Medulla oblongata (tissue), 1 donor: Measurements from ENCODE around the gene RBM34.
A peak's percentile ranks its signal among the peaks of the same experiment; 100 is the strongest.

Source experiments
- DNase-seq: peaks from one replicate; pipeline ENCODE4 v3.0.0-alpha.2; 2015; ENCODE audit errors: extremely low spot score

RBM34 gene

DNA sequence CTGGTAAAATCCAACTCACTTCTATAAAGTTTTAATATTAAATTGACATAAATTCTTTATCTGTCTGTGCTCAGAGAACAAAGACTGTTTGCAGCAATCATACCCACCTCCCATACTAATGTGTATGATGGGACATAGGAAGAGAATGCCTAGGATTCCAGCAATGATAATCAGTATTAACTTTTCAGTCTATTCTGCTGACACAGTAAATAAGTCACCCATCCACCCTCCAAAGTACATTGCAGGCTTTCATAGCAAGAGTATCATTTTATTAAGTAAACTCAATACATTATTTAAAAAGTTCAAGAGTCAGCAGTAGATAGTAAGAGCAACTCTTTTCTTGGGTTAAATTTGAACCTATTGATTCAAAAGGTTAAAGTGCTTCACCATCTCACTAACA, 8.8 kb downstream of the RBM34 start:
- DNase-seq = no peak

DNA sequence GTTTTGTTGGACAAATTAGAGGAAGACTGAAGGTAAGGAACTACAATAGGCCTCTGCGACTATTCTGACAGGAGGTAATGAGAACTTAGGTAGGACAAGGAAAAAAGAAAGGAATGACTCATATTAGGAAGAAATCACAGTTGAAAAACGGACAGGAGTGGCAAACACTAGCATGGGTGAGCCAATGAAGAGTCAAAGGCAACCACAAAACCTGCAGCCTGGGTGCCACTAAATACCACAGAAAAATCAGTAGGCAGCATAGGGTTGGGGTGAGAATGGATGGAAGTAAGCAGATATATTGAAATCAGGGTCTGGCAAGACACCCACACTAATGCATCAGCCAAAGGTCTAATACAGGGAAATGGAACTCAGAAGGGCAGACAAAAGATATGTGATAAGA, 10.0 kb downstream of the RBM34 start:
- no peak for DNase-seq

DNA sequence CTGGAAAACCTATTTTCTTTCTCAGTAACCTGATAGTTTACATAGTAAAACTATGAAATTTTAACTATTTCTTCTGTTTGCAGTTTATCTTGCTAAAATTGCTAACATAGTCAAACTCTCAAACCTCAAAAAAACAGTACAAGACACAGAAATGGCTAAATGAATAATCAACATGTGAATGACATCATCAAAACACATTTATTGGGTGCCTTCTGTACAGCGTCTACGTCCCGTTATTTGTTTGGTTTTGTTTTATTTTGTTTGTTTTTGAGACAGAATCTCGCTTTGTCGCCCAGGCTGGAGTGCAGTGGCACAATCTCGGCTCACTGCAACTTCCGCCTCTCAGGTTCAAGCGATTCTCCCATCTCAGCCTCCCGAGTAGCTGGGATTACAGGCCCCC, 11.2 kb downstream of the RBM34 start:
- DNase-seq = no peak

DNA sequence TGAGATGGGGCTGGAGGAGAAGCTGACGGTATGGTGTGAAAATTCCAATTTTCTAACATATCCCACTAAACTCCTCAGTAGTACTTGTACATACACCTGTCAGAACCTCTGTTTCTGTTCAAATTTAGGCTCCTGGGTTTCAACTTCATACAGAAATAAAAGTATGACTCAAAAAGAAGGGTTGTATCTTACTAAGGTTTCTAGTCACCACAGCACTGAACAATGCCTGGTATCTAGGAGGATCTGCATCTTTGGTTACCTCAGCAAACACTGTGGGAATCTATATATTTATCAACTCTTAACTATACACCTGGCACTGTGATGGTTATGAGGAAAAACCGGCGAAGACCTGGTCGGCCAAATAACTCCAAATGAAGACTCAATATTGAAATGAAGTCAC, 13.8 kb downstream of the RBM34 start:
- no peak for DNase-seq

DNA sequence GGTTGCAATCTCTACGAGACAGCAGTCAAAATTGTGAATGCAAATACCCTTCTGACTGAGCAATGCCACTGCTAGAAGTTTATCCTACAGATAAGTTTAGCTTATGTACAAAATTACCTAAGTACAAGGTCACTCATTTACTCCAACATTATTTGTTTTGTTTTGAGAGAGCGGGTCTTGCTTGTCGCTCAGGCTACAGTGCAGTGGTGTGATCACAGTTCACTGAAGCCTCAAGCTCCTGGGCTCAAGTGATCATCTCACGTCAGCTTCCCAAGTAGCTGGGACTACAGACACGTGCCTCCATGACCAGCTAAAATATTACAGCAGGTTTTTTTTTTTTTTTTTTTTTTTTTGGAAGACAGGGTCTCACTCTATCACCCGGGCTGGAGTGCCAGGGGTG, 15.4 kb downstream of the RBM34 start:
- DNase-seq = no peak

DNA sequence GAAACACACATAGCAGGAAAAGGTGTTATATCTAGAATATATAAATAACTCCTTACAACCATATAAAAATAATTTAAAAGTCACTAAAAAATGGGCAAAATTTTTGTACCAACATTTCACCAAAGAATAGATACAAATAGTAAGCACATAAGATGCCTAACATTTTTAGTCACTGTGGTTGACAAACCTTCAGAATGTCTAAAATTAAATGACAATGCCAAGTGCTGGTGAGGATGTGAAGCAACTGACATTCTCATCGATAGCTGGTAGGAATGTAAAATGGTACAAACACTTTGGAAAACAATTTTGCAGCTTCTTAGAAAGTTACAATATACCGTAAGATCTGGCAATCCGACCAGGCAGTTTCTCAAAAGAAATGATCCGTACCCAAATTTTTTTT, 18.1 kb downstream of the RBM34 start:
- no peak for DNase-seq

DNA sequence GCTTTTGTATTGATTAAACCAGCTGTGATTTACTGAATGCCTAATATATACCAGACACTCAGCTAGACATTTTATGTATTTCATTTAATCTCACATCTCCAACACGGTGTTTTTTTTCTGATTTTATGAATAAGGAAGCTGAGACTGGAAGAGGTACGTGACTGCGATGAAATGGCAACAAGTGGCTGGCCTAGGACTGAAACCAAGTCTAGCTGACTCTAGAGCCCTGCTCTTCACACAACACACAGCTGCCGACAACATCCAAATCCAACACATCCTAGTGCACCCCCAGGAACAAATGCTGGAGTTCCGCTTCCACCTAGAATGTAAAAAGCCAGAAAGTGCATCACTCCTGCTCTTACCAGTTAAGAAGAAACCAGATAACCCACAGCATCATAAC, 21.7 kb downstream of the RBM34 start:
- no peak for DNase-seq

DNA sequence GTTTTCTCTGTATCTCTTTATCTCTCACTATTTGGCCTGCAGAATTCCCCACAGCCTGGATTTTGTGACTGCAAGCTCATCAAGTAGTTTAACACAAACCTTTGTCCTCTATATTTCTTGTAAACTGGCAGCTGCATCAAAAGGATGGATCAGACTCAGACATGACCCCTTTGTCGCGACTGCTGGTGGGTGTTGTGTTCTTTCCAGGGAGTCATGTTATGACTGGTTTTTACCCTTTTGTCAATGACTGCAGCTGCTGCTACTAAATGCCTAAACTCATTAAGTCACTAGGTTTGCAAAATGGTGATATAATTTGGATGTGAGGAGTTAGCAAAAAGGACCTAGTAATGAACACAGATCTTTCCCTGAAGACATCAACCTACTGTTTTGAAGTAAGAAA, 22.2 kb downstream of the RBM34 start:
- no peak for DNase-seq

DNA sequence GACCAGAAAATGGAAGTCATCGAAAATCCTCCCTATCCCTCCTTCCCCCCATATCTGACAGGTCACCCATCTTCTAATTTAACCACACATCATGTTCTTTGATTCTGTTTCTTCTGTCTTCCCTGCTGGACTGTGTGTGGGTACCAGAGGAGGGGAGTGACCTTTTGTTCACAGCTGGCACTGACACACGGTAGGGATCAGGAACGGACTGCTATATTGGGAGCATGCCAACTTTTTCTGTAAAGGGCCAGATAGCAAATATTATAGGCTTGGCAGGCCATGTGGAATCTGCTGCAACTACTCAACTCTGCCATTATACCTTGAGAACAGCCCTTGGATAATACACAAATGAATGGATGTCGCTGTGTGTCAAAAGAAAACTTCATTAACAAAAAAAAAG, 24.9 kb downstream of the RBM34 start:
- DNase-seq = no peak

DNA sequence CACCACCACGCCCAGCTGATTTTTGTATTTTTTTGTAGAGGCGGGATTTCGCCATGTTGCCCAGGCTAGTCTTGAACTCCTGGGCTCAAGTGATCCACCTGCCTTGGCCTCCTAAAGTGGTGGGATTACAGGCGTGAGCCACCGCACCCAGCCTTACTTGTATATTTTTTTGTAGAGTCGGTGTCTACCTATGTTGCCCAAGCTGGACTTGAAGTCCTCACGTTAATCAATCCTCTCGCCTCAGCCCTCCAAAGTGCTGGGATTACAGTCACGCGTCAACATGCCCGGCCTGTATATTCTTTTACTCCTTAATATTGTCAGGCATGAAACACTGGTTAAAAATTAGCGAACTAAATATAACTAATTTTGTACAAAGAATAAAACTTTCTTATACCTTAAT, 26.9 kb downstream of the RBM34 start:
- DNase-seq = no peak

DNA sequence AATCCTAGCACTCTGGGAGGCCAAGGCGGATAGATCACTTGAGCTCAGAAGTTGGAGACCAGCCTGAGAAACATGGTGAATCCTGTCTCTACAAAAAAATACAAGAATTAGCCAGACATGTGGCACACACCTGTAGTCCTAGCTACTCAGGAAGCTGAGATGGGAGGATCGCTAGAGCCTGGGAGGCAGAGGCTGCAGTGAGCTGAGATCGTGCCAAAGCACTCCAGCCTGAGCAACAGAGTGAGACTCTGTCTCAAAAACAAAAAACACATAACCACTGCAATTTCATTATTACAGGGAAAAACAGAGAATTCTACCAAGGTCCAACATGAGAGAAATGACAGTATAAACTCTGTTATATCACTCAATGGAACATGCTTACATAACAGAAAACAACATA, 28.0 kb downstream of the RBM34 start:
- DNase-seq = no peak

DNA sequence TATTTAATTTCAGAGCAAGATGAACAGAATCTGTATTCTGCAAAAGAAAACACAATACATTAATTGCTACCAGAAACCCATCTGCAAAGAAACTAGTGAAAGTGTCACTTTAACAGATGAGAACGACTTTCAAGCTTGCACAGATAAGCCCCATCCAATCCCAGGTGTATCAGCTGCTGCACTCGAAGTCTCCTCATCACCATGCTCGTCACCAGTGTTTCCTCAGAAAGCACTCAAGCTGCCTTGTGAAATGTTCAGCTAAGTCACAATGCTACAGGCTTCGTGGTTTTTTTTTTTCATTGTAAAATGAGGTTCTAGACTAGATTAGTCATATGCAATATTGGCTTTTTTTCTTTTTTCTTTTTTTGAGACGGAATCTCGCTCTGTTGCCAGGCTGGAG, 29.1 kb downstream of the RBM34 start:
- no peak for DNase-seq

DNA sequence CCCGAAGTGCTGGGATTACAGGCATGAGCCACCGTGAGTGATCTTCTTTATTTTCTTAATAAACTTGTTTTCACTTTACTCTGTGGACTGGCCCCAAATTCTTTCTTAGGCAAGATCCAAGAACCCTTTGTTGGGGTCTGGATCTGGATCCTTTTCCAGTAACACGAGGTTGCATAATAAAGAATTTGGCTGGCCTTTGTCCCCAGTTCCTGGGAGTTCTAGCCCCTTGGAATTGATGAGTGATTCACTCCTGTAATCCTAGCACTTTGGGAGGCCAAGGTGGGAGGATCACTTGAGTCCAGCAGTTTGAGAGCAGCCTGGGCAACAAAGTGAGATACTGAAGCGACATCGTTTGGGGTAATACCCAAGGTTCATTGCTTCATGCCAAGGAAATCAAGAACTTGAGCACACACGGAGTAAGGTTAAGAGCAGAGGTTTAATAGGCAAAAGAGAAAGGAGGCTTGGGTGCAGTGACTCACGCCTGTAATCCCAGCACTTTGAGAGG, 30.2 kb downstream of the RBM34 start:
- DNase-seq = no peak

DNA sequence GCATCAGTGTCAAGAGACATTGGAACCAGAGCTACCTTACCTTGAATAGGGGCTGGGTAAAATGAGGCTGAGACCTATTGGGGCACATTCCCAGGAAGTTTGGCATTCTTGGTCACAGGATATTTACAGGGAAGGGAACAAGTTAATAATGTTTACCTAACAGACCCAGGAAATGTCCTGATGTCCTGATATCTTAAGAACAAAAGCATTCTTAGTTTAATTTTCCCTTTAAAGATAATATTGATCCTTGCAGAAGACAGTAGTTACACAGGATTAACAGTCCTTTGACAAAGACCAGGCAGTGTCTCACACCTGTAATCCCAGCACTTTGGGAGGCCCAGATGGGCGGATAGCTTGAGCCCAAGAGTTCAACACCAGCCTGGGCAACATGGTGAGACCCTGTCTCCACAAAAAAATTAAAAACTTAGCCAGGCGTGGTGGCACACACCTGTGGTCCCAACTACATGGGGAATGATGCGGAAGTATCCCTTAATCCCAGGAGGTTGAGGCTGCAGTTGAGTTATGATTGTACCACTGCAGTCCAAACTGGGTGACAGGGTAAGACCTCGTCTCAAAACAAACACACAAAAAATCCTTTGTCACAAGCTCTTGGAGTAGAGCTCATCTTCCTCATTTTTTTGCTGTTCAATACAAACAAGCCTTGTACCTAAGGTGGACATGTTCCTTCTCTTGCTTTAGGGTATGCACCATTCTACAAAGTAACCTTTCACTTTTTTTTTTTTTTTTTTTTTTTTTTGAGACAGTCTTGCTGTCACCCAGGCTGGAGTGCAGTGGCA, 31.1 kb downstream of the RBM34 start:
- no peak for DNase-seq

DNA sequence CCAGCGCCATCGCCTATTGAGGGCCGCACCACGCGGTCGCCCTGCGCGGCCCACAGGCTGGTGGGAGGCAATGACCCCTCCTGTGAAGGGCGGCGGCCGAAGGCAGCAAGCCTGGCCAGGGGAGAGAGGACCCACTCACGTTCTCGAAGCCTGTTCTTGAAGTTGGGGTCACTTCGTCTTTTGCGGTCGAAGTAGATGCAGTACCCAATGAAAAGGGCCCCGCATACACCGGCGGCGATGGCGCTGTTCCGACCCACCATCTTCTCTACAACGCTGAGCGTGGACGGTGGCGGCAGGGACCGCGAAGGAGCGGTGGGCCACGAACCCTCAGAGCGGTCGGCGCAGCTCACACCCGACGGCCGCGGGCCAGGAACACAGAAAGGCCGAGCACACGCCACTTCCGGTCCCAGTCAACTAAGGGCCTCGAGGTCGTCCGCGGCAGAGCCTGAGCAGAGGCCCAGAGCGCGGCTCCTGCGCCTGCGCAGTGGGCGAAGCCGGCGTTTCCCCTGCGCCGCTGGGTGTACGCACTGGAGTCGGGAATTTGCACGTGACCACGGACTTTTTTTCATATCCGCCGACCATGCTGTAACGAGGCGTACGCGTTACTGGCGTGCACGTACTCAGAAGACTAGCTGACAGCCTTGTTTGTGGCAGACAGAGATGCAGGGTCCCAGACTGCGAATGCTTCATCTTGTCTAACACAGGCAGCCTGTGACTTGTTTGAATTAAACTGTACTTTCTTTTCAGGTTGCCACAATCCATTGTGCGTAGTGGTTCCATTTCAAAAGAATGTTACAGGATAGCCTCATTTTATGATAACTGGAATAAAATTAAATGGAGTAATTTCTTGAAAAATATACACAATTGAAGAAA, 32.4 kb downstream of the RBM34 start, which contains the start of gene TOMM20:
Gene TOMM20 (minus strand): TSS at position 382 of the 873 bp plus-strand sequence. CDS start 122 bp downstream, at position 260.
- DNase-seq = peak; percentile 98

DNA sequence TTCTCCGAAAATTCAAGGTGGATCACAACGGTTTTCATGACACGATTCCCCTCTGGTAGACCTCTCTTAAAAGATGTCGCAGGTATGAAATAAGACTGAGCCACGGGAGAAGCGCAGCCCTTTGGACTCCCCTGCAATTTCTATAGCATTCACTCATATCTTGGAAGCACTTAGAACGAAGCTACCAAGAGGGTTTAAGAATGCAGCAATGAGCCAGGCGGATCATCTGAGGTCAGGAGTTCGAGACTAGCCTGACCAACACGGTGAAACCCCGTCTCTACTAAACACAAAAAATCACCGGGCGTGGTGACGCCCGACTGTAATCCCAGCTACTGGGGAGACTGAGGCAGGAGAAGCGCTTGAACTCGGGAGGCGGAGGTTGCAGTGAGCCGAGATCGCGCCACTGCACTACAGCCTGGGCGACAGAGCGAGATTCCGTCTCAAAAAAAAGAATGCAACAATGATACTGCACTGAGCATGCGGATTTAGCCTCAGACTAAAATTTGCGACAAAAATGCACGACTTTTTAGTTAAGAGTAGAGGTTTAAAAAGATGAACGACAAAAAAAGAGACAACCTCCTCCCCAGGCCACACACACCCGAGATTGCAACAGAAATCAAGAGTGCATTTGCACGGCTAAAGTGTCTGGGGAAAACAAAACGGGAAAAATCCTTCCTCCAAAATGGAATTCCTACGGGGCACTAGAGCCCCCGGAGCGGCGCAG, 33.2 kb downstream of the RBM34 start:
- no peak for DNase-seq

DNA sequence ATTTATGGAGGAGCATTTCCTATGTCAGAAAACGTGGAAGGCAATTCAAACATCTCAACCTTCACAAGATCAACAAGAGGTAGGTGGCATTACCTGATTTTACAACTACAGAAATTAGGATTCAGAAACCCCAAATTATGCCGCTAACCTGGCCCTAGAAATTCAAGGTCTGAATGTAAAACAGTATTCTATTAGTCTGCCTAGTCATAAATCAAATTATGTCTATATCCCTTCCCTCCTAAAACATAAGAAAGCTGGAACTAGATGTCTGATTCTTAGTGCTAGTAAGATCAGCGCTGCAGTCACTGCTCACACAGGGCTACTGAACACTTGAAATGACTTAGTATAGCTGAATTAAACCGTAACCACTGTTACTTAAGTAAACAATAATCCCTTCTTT, 33.8 kb downstream of the RBM34 start:
- DNase-seq = no peak

DNA sequence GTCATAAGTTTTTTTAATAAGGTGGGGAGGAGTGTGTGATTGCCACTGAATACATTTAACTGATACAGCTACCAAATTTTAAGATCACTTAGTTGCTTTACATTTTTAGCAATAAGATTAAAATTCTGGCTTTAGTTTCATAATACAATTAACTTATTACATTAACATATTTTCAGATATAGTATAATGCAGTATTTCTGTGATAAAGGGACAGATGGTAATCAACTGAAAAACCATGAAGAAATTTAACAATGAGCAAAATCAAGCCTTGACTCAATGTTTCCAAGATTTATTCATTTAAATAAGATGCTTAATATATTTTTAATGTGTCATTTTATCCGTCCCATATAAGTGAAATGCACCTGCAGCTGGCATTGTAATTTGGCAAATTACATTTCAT, 36.4 kb downstream of the RBM34 start:
- no peak for DNase-seq

DNA sequence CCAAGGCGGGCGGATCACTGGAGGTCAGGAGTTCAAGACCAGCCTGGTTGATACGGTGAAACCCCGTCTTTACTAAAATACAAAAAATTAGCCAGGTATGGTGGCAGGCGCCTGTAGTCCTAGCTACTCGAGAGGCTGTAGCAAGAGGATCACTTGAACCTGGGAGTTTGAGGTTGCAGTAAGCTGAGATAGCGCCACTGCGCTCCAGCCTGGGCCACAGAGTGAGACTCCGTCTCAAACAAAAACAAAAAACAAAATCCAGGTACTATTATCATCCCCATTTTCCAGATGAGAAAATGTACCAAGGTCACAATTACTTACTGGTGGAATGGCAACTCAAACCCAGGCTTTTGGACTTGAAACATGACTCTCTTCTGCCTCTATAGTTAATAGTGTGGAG, 36.9 kb downstream of the RBM34 start:
- no peak for DNase-seq

DNA sequence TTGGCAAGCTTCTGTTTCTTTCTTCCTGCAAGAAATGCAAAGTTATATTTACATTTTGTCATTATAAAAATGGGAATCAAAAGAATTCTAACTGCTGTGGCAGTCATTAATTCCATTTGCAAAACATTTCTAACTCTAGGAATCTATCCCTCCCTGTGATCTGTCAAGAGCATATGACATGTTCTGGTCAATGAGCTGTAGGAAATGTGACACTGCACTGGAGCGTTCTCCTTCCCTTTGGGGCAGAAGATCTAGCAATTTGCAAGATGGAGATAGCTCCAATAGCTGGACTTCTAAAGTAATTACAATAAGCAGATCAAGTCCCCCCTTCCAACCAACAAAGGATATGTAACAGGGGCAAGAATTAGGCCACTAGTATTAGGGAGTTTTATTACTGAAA, 38.7 kb downstream of the RBM34 start:
- no peak for DNase-seq

DNA sequence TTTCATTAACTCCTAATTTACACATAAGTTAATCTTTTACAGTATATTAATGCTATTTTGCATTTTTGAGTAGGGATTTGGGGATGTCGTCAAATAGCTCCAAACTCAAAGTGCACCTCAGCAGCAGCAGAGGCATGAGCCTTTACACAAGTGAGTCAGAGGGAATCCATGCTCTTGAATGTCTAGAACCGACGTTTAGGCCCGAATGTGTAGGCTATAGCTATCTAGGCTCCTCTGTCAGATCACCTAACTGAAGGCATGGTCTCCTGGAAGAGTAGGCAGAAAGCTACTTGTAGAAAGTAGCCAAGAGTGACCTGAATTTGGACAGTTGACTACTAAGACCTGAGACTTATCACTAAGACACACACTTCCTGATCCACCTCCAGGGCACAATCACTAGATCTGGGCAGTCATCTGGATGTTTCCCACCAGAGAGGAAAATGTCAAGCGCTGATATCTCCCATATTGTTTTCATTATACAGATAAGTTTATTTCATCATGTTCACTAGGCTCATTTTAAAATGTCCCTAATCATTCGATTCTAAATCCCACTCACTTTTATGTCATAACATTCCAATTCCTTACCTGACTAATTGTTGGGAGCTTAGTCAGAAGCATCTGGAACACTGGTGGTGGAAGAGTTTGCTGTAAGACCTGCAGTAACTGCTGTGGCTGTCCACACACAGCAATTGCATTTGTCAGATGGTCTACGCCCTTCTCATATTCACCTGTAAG, 47.7 kb downstream of the RBM34 start:
- DNase-seq = no peak
